ENCODE results near the gene RDH14. TPM values are rescaled to one million over a fixed set of nuclear protein-coding genes. Genes with fewer than 3 reads are reported as not detected.
A peak's percentile ranks its signal among the peaks of the same experiment; 100 is the strongest.

The RDH14 gene
- total and polyA plus RNA-seq, 10 of the 15 experiments (the other 5 are each of a cell fraction or from before 2014, with no cell fraction given), result 15.5 to 33.4 (median 22.8) TPM

DNA sequence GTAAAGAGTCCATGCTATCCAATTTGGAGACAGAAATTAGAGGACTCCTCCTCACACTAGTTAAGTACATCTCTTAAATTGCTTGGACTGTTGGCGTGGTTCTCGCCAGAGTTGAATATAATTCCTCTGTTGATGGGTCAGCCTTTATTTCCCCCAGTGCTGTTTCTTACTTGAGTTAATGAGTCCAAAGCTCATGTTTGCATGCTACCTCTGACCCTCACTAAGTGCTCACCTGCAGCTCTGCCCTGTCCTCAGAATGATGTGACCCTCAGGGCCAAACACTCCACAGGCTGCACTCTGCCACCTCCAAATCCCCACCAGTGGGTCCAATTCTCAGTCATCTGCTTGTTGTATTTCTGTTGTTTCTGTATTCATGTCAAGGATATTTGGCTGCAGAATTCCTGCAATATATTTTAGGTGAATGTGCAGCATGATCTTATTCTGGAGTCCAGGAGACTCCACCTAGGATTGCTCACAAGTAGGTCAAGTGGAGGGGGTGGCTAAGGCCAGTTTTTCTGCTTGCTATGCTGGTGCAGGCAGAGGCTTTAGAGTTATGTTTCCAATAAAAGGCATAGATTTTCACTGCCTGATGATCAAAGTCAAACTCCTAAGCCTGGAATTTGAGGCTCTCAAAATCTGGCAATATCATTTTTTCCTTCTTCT is 37.8 kb downstream of the RDH14 start (continued):
- TF ChIP-seq SUZ12 (IDR thresholded peaks at IDR 0.05; ENCODE audit: unreplicated experiment) (no peak), POLR2AphosphoS5 (IDR thresholded peaks at IDR 0.05; ENCODE audit: low read length) (no peak), USF1 (IDR thresholded peaks at IDR 0.05; ENCODE audit: borderline replicate concordance, extremely low read length, insufficient read depth, low read depth, low read length) (no peak), ZNF622 (IDR thresholded peaks at IDR 0.05) (no peak), BMI1 (IDR thresholded peaks at IDR 0.05; ENCODE audit: borderline replicate concordance) (no peak), ZBED1 (IDR thresholded peaks at IDR 0.05; ENCODE audit: borderline replicate concordance) (no peak)

GRCh38 chr2:18520451-18521425 is 39.7 kb downstream of the RDH14 start:
- POLR2A ChIA-PET, result no interaction called here
- 0 out of 2 replicates have a peak, but pooled peaks have one; percentile 36 for TF ChIP-seq TBL1XR1 (IDR thresholded peaks at IDR 0.05; ENCODE audit: low read depth, low read length)
- no peak for TF ChIP-seq CREB1 (IDR thresholded peaks at IDR 0.05; ENCODE audit: low read depth)
- no peak for TF ChIP-seq SREBF2 (IDR thresholded peaks at IDR 0.05; ENCODE audit: low read length)
- TF ChIP-seq, protein P1, sequence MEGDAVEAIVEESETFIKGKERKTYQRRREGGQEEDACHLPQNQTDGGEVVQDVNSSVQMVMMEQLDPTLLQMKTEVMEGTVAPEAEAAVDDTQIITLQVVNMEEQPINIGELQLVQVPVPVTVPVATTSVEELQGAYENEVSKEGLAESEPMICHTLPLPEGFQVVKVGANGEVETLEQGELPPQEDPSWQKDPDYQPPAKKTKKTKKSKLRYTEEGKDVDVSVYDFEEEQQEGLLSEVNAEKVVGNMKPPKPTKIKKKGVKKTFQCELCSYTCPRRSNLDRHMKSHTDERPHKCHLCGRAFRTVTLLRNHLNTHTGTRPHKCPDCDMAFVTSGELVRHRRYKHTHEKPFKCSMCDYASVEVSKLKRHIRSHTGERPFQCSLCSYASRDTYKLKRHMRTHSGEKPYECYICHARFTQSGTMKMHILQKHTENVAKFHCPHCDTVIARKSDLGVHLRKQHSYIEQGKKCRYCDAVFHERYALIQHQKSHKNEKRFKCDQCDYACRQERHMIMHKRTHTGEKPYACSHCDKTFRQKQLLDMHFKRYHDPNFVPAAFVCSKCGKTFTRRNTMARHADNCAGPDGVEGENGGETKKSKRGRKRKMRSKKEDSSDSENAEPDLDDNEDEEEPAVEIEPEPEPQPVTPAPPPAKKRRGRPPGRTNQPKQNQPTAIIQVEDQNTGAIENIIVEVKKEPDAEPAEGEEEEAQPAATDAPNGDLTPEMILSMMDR (IDR thresholded peaks at IDR 0.05 in 2 of 3, conservative IDR thresholded peaks at IDR 0.05 in 1 of 3; ENCODE audit: control insufficient read depth in 2 of 3, extremely low read depth in 1 of 3, insufficient read depth in 1 of 3, low read depth in 3 of 3, low read length in 3 of 3), result peak; percentile 80 to 84 (median 84)
- TF ChIP-seq RAD21 (IDR thresholded peaks at IDR 0.05; ENCODE audit: insufficient read depth, low read depth, low read length), result peak; percentile 94
- TF ChIP-seq RCOR1 (conservative IDR thresholded peaks at IDR 0.05; ENCODE audit: low read depth, low read length), result no peak
- peak; percentile 83 for TF ChIP-seq SMC3 (IDR thresholded peaks at IDR 0.05; ENCODE audit: borderline replicate concordance, low read length)
- H3K4me3 ChIP-seq, result no peak overlapping the region
- DNase-seq (ENCODE audit: low read depth, low spot score) (no peak), FAIRE-seq (no peak), ATAC-seq (peak; percentile 97)
- H3K4me2 ChIP-seq (ENCODE audit: control insufficient read depth, insufficient read depth), result no peak overlapping the region
- no peaks in the 10 kb centered on the region; the same call in 1 of the 2 replicates for H4K20me1 ChIP-seq (ENCODE audit: control insufficient read depth, insufficient read depth)
- in situ Hi-C loops (cut with MboI) (loop anchor here (5.0 to 10.0 kb wide), 2 partner anchors 844 to 1342 kb away; no protein-coding TSS in a partner anchor), intact Hi-C loops (cut with micrococcal nuclease; ENCODE audit: unreplicated experiment) (loop anchor here (1.0 to 5.0 kb wide), 3 partner anchors 230 to 1343 kb away; no protein-coding TSS in a partner anchor)
- SMC1A ChIA-PET (ENCODE audit: uncharacterized antibody, unreplicated experiment), result interaction anchor here (0.6 to 1.9 kb wide), 9 partner anchors 11 to 1199 kb away, joined by 3 to 6 read pairs (median 3); no protein-coding TSS in a partner anchor
- H2AFZ ChIP-seq (ENCODE audit: control insufficient read depth, low read depth, low read length), result no peak overlapping the region
- no peak overlapping the region for H3K27ac ChIP-seq (ENCODE audit: control insufficient read depth, insufficient read depth)
- RAD21 ChIA-PET (ENCODE audit: unreplicated experiment), result interaction anchor here (0.9 to 1.2 kb wide), 8 partner anchors 11 to 1344 kb away, joined by 3 to 5 read pairs (median 3); partner anchors contain the start of gene RDH14
- no peaks in the 10 kb centered on the region for H3K9me3 ChIP-seq (replicated peaks; ENCODE audit: control insufficient read depth, insufficient read depth, low read length)
- no peaks in the 10 kb centered on the region for H3K36me3 ChIP-seq (ENCODE audit: control insufficient read depth in 2 of 2, insufficient read depth in 2 of 2, low read length in 1 of 2)
- CTCF ChIA-PET, result interaction anchor here (0.7 to 3.6 kb wide), 20 partner anchors 9 to 1344 kb away, joined by 3 to 22 read pairs (median 4); no protein-coding TSS in a partner anchor
- no peak overlapping the region for H3K9ac ChIP-seq (ENCODE audit: control insufficient read depth, insufficient read depth, low read length)
- 32% methylated on average over 15 of the region's 16 CpGs for WGBS (ENCODE audit: insufficient coverage, insufficient replicate concordance, low lambda C conversion rate, missing lambda C conversion rate)
- H3K4me1 ChIP-seq (ENCODE audit: control insufficient read depth, insufficient read depth, low read length), result no peaks in the 10 kb centered on the region
- BruUV-seq (replicated peaks), result no TSS peak
- H3K27me3 ChIP-seq (replicated peaks in 1 of 2; ENCODE audit: control insufficient read depth in 2 of 2, insufficient read depth in 2 of 2, low read length in 1 of 2), result peaks cover 0 to 2% of the 10 kb centered on the region in 2 experiments; a peak in 2 of 4 replicates
- no peaks in the 10 kb centered on the region for H3K79me2 ChIP-seq (ENCODE audit: control insufficient read depth, insufficient read depth, low read length)
